GM19467 (cell line): ENCODE measurements around the gene SOX14.

Experiments used
- ATAC-seq: cut with Tn5 transposase; IDR thresholded peaks from one replicate; pipeline ENCODE4 v1.9.1; 2021; ENCODE audit warnings: mild to moderate bottlenecking, moderate library complexity; ENCODE audit not compliant: unreplicated experiment

SOX14 gene

GRCh38 chr3:137764001-137764433, at the start of gene SOX14:
TSS of gene SOX14 (plus strand) at chr3:137764315. CDS start at chr3:137764785, 470 bp downstream.
- ATAC-seq, result no peak

- no peak for ATAC-seq
Measured at GRCh38 chr3:137714551-137714950, 49.6 kb upstream of the SOX14 start.

- no peak for ATAC-seq
Measured at GRCh38 chr3:137724240-137724639, 39.9 kb upstream of the SOX14 start.

- no peak for ATAC-seq
Measured at GRCh38 chr3:137737208-137737607, 26.9 kb upstream of the SOX14 start.

GRCh38 chr3:137738710-137739109, 25.4 kb upstream of the SOX14 start:
- ATAC-seq, result no peak

- ATAC-seq, result no peak
Measured at GRCh38 chr3:137743608-137744007, 20.5 kb upstream of the SOX14 start.

- ATAC-seq, result no peak
Measured at GRCh38 chr3:137746808-137747207, 17.3 kb upstream of the SOX14 start.

- no peak for ATAC-seq
Measured at GRCh38 chr3:137759505-137759904, 4.6 kb upstream of the SOX14 start.

- no peak for ATAC-seq
Measured at GRCh38 chr3:137760341-137761098, 3.6 kb upstream of the SOX14 start.

- no peak for ATAC-seq
Measured at GRCh38 chr3:137761099-137761562, 3.0 kb upstream of the SOX14 start.

GRCh38 chr3:137761563-137762503, 2.3 kb upstream of the SOX14 start:
- ATAC-seq, result no peak

GRCh38 chr3:137762674-137763593, 1.2 kb upstream of the SOX14 start:
- ATAC-seq, result no peak

GRCh38 chr3:137763594-137763938, 549 bp upstream of the SOX14 start:
- ATAC-seq, result no peak

GRCh38 chr3:137764563-137765309, 621 bp downstream of the SOX14 start:
- ATAC-seq, result no peak

- no peak for ATAC-seq
Measured at GRCh38 chr3:137765310-137766033, 1.4 kb downstream of the SOX14 start.

GRCh38 chr3:137766041-137766875, 2.1 kb downstream of the SOX14 start:
- no peak for ATAC-seq

- no peak for ATAC-seq
Measured at GRCh38 chr3:137766876-137767537, 2.9 kb downstream of the SOX14 start.
